GM03348 (cell line): Measurements from ENCODE around the gene KRT34.
A peak's percentile ranks its signal among the peaks of the same experiment; 100 is the strongest.

Experiments used
- DNase-seq: peaks from one replicate; pipeline ENCODE4 v3.0.0; 2012; ENCODE audit warnings: low spot score

The KRT34 gene

GRCh38 chr17:41332239-41332638 is 49.9 kb downstream of the KRT34 start:
- no peak for DNase-seq

GRCh38 chr17:41331606-41332005 is 50.5 kb downstream of the KRT34 start:
- no peak for DNase-seq

- DNase-seq: peak; percentile 86
Observed at GRCh38 chr17:41329279-41329948, 52.7 kb downstream of the KRT34 start.

GRCh38 chr17:41328207-41328606 is 53.9 kb downstream of the KRT34 start:
- DNase-seq: no peak
